GM12892 (cell line): ENCODE measurements around the gene EPHB6. TPM values are rescaled to one million over a fixed set of nuclear protein-coding genes. Genes with fewer than 3 reads are reported as not detected.

Source experiments
- DNase-seq: peaks from one replicate; pipeline ENCODE4 v3.0.0; 2011; ENCODE audit not compliant: insufficient read length
- FAIRE-seq: peaks from 2 replicates; lab custom pipeline; 2011; peaks lifted over from hg19 to GRCh38; lab: Jason Lieb, UNC
- POLR2A ChIP-seq: IDR thresholded peaks from 2 replicates; pipeline ENCODE4 v1.6.1; 2011; ENCODE audit warnings: low read depth, low read length, control low read depth
- POLR2AphosphoS5 ChIP-seq: IDR thresholded peaks from 2 replicates; pipeline ENCODE4 v1.6.1; 2011; ENCODE audit warnings: low read depth, low read length, control low read depth
- TAF1 ChIP-seq: IDR thresholded peaks from 2 replicates; pipeline ENCODE4 v1.6.1; 2011; ENCODE audit warnings: low read depth, mild to moderate bottlenecking, control low read depth, low read length, borderline replicate concordance
- polyA plus RNA-seq: library from polyadenylated mRNA; unstranded; fragments of >200 nt; gene quantifications from one replicate; pipeline ENCODE4 v1.2.1, GENCODE V29; 2012; ENCODE audit warnings: missing spikeins, inconsistent platforms; ENCODE audit not compliant: missing spikeins

The EPHB6 gene
- polyA plus RNA-seq: 0.30 TPM

- no peak for FAIRE-seq
- DNase-seq: no peak
- TF ChIP-seq TAF1: no peak
- TF ChIP-seq POLR2AphosphoS5: no peak
These were observed at the start of gene EPHB6 for GRCh38 chr7:142854372-142855113. TSS of gene EPHB6 (plus strand) at chr7:142855076. CDS start at chr7:142863228, 8,152 bp downstream.

GRCh38 chr7:142805350-142806021 is 49.4 kb upstream of the EPHB6 start:
- no peak for TF ChIP-seq POLR2AphosphoS5
- no peak for TF ChIP-seq TAF1
- TF ChIP-seq POLR2A: no peak
- DNase-seq (no peak), FAIRE-seq (no peak)

GRCh38 chr7:142806022-142806356 is 48.9 kb upstream of the EPHB6 start:
- TF ChIP-seq POLR2A: no peak
- no peak for TF ChIP-seq POLR2AphosphoS5
- TF ChIP-seq TAF1: no peak
- DNase-seq: no peak
- no peak for FAIRE-seq

- TF ChIP-seq POLR2AphosphoS5: no peak
- no peak for TF ChIP-seq TAF1
- TF ChIP-seq POLR2A: no peak
- no peak for DNase-seq
- FAIRE-seq: no peak
These were observed 47.9 kb upstream of the EPHB6 start for GRCh38 chr7:142806957-142807356.

- FAIRE-seq (no peak), DNase-seq (no peak)
These were observed 46.9 kb upstream of the EPHB6 start for GRCh38 chr7:142807855-142808460.

GRCh38 chr7:142808461-142808801 is 46.4 kb upstream of the EPHB6 start:
- FAIRE-seq: no peak
- no peak for DNase-seq
- TF ChIP-seq POLR2AphosphoS5: no peak
- no peak for TF ChIP-seq TAF1
- TF ChIP-seq POLR2A: no peak

More at GRCh38 chr7:142807855-142808460, 46.9 kb upstream of the EPHB6 start:
- no peak for TF ChIP-seq POLR2AphosphoS5
- TF ChIP-seq POLR2A: no peak
- TF ChIP-seq TAF1: no peak

GRCh38 chr7:142808802-142809583 is 45.9 kb upstream of the EPHB6 start:
- DNase-seq (peak; percentile 41), FAIRE-seq (peak; percentile 99)
- TF ChIP-seq TAF1: no peak
- peak; percentile 74 for TF ChIP-seq POLR2A
- peak; percentile 76; the same call in 1 of the 2 replicates for TF ChIP-seq POLR2AphosphoS5

GRCh38 chr7:142809671-142810070 is 45.2 kb upstream of the EPHB6 start:
- no peak for DNase-seq
- TF ChIP-seq TAF1 (no peak), POLR2A (0 out of 2 replicates have a peak, but pooled peaks have one; percentile 7)
- FAIRE-seq: peak; percentile 74

- FAIRE-seq (peak; percentile 87), DNase-seq (no peak)
- TF ChIP-seq POLR2AphosphoS5: no peak
- no peak for TF ChIP-seq POLR2A
- no peak for TF ChIP-seq TAF1
These were observed 43.6 kb upstream of the EPHB6 start for GRCh38 chr7:142811154-142811737.

GRCh38 chr7:142812437-142813215 is 42.2 kb upstream of the EPHB6 start:
- DNase-seq (no peak), FAIRE-seq (no peak)
- TF ChIP-seq POLR2A: no peak
- no peak for TF ChIP-seq TAF1
- TF ChIP-seq POLR2AphosphoS5: no peak
